GM21576 (cell line): ENCODE measurements around the gene TMEM242.

Experiments used
- ATAC-seq: cut with Tn5 transposase; IDR thresholded peaks from one replicate; pipeline ENCODE4 v1.9.1; 2021; ENCODE audit warnings: mild to moderate bottlenecking, moderate library complexity; ENCODE audit not compliant: unreplicated experiment

TMEM242 gene

GRCh38 chr6:157253699-157254098, 69.6 kb downstream of the TMEM242 start:
- ATAC-seq = no peak

- no peak for ATAC-seq
These were observed 70.3 kb downstream of the TMEM242 start for GRCh38 chr6:157253017-157253416.

GRCh38 chr6:157251586-157252247, 71.6 kb downstream of the TMEM242 start:
- no peak for ATAC-seq

DNA sequence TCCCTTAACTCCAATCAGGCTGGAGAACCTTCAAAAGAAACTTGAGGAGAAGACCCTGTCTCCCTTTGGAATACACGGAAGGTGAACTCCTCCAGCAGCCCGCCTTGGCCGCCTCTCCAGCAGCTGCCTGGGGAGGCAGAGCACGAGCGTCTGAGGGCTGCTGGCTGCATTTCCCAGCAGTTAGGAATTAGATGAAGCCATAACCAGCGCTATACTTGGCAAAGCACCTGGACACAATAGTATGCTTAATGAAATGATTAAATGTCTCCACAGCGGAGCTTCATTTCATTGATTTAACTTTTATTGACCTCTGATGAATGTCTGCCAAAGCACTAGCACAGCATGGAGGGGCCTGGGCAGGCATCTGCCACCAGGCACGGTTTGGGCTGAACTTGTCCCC, 73.5 kb downstream of the TMEM242 start:
- ATAC-seq = no peak

- no peak for ATAC-seq
These were observed 75.1 kb downstream of the TMEM242 start for GRCh38 chr6:157248264-157248663.

DNA sequence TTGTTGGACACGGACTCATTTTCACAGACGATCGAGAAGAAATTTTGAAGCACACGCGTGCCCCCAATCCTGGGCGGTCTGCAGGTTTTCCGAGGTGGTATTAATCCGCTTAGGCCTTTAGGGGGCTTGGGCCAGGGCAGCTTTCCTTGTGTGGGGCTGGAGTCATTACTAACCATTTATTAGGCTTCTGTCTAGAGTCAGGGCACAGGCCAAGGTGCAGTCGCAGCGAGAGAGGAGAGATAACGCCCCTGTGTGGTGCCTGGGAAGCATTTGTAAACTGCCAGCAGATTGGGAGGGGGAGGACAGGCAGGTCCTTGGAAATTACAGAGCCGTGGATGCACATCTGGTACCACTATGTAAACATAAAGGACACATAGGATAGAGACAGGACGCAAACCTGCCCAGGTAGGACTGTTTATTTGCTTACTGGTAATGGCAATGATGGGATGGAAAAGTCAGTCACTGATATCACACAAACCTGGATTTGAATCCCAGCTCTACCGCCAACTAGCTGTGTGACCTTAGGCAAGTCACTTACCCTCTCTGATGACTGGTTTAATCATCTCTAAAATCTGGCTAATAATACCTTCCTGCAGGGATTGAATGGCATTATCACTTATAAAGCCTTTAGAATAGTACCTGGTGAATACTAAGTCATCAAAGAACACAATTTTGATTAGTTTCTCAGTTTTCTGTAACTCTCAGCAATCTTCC, 76.4 kb downstream of the TMEM242 start:
- ATAC-seq = no peak

DNA sequence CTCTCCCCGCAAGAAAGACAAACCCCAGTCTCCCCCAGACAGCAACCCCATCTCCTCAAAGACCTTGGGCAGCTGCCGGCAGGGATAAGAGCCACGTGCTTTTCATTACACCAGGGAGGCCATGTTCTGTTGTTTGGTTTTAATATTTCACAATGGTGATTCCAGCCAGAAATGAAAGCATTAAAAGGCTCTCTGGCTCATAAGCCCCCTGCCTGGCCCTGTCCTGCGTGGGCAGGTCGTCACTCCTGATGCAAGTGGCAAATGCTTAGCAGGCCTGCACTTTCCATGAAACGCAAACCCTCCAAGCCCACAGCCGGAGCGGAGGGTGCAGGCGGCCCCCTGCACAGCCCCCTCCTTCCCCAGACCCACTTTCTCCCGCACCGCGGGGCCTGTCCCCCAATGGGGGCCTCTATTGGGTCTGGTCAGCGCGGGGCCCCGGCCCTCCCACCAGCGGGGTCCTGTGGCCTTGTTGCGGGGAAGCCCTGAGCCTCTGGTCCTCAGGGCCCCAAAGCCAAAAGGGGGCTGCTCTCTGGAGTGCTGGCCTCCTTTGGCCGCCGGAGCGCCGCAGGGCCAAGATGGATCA, 77.2 kb downstream of the TMEM242 start:
- no peak for ATAC-seq

DNA sequence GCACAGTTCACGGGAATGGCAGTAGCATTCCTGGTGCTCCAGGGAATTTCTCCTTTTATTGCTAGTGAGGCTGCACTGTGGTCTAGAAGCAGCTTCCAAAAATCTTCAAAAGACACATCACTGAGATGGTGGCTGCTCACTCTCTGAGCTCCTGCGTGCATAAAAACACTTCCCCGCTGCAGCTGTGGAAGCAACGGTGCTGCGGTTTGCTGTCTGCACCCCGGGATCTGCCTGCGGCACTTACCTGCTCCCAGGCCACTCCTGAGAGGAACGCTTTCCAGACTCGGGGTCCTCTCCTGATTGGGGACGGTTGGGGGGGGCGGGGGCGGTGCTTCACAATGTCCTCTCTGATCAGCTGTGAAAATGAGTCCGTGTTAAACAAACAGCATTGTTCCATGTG, 77.9 kb downstream of the TMEM242 start:
- ATAC-seq = no peak

DNA sequence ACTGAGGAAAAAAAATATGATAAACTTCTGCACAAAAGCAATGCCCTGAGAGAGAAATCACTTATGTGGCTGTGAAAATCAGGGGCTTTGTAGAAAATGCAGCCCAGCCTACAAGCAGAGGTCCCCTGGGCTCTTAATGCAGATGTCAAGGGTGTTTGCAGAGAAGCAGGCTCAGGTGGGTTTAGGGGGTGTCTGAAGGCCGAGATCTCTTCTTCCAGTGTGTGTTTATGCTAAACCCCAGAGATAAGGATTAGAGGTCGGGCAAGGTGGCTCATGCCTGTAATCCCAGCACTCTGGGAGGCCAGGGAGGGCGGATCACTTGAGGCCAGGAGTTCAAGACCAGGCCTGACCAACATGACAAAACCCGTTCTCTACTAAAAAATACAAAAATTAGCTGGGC, 78.5 kb downstream of the TMEM242 start:
- ATAC-seq = no peak

DNA sequence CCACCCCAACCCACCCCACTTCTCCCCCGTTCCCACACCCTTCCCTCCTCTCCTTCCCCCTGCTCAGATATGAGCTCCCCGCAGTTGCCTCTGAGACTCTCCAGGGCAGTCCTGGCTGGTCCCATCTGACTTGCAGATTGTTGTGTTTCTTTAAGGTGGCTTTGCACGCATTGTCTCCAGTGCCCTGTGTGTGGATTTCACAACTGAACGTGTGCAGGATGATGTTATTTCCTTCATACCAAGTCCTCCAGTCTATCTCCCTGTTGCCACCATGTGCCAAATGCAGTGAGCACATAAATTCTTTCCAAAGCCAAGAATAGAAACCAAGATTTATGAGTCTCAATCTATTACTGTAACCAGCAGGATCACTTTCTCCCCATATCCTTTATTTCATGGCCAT, 79.1 kb downstream of the TMEM242 start:
- no peak for ATAC-seq

- ATAC-seq = no peak
These were observed 80.5 kb downstream of the TMEM242 start for GRCh38 chr6:157242791-157243190.

GRCh38 chr6:157240960-157241311, 82.4 kb downstream of the TMEM242 start:
- ATAC-seq = no peak

DNA sequence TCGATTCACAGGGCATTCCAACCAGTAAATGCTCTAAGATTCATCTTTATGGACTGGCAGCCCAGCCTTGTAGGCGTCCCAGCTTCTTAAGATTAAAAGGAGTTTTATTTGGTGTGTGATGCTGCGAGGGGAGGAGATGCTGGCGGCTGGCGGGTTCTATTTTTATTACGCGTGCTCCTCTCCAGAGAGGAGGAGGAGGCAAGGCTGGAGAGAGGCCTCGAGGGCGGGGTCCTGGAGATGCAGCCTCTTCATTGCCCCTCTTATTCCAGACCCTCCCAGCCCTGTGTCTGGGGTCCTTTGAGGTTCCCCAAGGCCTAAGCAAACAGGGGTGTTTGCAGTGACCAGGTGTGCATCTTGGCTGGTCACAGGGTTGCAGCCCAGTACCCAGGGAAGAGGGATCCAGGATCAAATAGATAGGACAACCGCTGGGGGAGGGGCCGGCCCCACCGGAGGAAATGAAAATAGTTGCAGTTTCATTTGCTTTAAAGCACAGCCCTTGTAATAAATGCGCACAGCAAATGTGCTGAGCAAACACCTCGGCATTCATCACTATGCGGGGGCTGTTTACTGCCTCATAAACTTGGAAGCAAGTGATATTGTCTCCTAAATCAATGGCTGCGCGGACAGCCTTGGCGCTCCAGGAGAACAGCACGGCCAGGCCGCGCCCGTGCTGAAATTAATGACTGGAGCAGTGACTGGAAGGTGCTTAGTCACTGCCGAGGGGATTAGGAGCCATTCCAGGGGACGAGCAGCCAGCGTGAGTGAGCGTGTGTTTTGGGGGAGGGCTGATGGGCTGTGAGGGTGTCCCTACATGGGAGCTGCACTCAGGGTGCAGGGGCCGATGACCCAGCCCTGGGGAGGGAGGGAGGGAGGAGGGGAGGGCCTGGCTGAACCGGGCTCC, 83.0 kb downstream of the TMEM242 start:
- no peak for ATAC-seq

DNA sequence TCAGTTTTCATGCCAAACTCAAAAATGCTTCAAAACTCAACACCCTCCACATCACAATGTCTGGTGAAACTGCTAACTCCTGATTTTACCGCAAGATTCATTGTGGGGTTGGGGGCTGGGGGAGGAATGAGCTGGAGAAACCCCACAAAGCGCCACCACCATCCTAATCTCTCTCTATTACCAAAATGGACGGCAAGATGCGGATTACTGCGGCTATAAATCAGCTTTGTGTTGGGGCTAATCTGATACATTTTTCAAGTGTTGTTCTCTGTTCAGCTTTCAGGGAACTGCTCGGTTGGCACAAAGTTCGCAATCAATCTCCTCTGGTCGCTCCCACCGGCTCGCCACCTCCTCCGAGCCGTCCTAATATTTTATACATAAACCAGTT, 83.7 kb downstream of the TMEM242 start:
- ATAC-seq = no peak
